ENCODE results near the gene OR1E1.

DNA sequence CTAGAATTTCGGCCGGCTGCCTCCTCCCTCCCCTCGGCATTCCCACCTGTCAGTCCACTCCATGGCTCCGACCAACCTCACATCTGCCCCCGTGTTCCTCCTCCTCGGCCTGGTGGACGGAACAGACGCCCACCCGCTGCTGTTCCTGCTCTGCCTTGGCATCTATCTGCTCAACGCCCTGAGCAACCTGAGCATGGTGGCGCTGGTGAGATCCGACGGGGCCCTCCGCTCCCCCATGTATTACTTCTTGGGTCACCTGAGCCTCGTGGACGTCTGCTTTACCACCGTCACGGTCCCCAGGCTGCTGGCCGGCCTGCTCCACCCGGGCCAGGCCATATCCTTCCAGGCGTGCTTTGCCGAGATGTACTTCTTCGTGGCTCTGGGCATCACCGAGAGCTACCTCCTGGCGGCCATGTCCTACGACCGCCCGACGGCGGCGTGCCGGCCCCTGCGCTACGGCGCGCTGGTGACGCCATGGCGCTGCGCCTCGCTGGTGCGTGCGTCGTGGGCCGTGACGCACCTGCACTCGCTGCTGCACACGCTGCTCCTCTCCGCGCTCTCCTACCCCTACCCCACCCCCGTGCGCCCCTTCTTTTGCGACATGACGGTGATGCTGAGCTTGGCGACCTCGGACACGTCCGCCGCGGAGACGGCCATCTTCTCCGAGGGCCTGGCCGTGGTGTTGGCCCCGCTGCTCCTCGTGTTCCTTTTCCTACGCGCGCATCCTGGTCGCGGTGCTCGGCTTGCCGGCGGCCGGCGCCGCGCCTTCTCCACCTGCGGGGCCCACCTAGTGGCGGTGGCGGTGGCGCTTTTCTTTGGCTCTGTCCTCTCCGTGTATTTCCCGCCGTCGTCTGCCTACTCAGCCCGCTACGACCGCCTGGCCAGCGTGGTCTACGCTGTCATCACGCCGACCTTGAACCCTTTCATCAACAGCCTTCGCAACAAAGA, 12.1 kb downstream of the OR1E1 start, which contains the start of gene OR3A2:
- TF ChIP-seq SMC3 (IDR thresholded peaks at IDR 0.05; ENCODE audit: low read depth, low read length): no peak
- no peak for TF ChIP-seq CTCF (conservative IDR thresholded peaks at IDR 0.05; ENCODE audit: low read depth, low read length)
- TF ChIP-seq ELK1 (IDR thresholded peaks at IDR 0.05; ENCODE audit: borderline replicate concordance, low read depth, low read length): no peak
- no peak for TF ChIP-seq MAFK (IDR thresholded peaks at IDR 0.05; ENCODE audit: low read depth, low read length)
- TF ChIP-seq NFE2L2 (IDR thresholded peaks at IDR 0.05; ENCODE audit: low read depth, low read length): no peak
- TF ChIP-seq POLR2A (IDR thresholded peaks at IDR 0.05; ENCODE audit: low read depth, low read length): no peak
- TF ChIP-seq, protein P1, sequence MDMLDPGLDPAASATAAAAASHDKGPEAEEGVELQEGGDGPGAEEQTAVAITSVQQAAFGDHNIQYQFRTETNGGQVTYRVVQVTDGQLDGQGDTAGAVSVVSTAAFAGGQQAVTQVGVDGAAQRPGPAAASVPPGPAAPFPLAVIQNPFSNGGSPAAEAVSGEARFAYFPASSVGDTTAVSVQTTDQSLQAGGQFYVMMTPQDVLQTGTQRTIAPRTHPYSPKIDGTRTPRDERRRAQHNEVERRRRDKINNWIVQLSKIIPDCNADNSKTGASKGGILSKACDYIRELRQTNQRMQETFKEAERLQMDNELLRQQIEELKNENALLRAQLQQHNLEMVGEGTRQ (IDR thresholded peaks at IDR 0.05; ENCODE audit: low read depth, low read length): no peak
- no peak for TF ChIP-seq RCOR1 (IDR thresholded peaks at IDR 0.05; ENCODE audit: insufficient replicate concordance, low read length)
- no peak for TF ChIP-seq BHLHE40 (IDR thresholded peaks at IDR 0.05; ENCODE audit: low read depth, low read length)
